ENCODE data around the gene OLFM4.

The OLFM4 gene

GRCh38 chr13:53066411-53066810, 37.8 kb downstream of the OLFM4 start:
- no peak for TF ChIP-seq CTCF (IDR thresholded peaks at IDR 0.05; ENCODE audit: borderline replicate concordance, insufficient read depth, low read depth, low read length)
- H3K4me3 ChIP-seq (ENCODE audit: low read depth, low read length), result no peak overlapping the region

- no peak for TF ChIP-seq CTCF (IDR thresholded peaks at IDR 0.05; ENCODE audit: borderline replicate concordance, insufficient read depth, low read depth, low read length)
- H3K4me3 ChIP-seq (ENCODE audit: low read depth, low read length), result no peak overlapping the region
Observed at GRCh38 chr13:53068585-53069520, 40.2 kb downstream of the OLFM4 start.

- no peak for TF ChIP-seq CTCF (IDR thresholded peaks at IDR 0.05; ENCODE audit: borderline replicate concordance, insufficient read depth, low read depth, low read length)
- no peak overlapping the region for H3K4me3 ChIP-seq (ENCODE audit: low read depth, low read length)
Observed at GRCh38 chr13:53069800-53070199, 41.2 kb downstream of the OLFM4 start.

DNA sequence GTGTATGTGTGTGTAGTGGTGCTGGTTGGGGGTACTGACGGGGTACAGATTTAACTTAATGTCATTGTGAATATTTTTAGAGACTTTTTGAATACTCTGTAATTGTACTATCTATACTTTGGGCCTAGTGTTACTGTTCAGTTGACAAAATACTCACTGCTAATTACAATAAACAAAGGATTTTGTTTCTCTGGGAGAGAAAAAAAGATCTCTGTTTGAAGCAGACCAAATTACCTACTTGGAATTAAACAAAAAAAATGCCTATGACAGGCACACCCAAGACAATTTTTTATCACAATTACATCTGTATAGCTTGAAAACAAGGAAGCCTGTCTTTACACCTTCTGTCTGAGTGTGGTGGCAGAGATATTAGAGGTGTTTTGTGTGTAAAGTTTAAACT, 45.1 kb downstream of the OLFM4 start:
- no peak overlapping the region for H3K4me3 ChIP-seq (ENCODE audit: low read depth, low read length)
- no peak for TF ChIP-seq CTCF (IDR thresholded peaks at IDR 0.05; ENCODE audit: borderline replicate concordance, insufficient read depth, low read depth, low read length)

- no peak overlapping the region for H3K4me3 ChIP-seq (ENCODE audit: low read depth, low read length)
- no peak for TF ChIP-seq CTCF (IDR thresholded peaks at IDR 0.05; ENCODE audit: borderline replicate concordance, insufficient read depth, low read depth, low read length)
Observed at GRCh38 chr13:53074114-53074513, 45.5 kb downstream of the OLFM4 start.

DNA sequence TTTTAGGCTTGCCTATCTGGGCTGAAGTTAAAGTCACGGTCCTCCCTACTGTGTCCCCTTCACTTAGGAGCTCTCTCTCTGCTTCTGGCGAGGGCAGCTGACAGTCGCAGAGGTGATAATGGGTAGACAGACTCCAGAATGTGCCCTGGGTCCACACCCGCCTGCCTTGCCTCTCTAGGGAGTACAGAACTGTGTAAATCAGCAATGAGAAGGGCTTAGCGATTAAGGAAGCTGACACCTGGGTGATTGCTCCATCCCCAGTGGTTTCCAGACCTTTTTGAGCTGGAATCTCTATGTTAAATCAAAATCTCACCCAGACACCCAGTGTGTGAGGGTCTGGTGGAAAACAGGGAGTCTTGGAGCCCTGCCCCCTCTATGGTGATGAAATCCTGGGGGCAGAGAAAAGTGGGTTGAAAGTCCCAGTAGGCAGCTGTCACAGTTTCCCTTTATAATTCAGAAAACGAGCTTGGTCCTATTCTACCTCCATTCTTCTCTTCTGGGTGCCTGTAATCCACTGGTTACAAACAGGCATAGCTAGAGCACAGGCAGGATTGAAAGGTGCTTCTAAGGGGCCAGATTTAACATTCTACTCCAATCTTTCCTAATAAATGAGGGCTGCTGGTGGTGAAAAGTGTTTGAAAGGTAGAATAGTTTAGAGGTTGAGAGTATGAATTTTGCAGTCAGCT, 46.9 kb downstream of the OLFM4 start:
- H3K4me3 ChIP-seq (ENCODE audit: low read depth, low read length), result no peak overlapping the region
- no peak for TF ChIP-seq CTCF (IDR thresholded peaks at IDR 0.05; ENCODE audit: borderline replicate concordance, insufficient read depth, low read depth, low read length)
